Measurements from ENCODE around the gene SMIM43.

The SMIM43 gene

DNA sequence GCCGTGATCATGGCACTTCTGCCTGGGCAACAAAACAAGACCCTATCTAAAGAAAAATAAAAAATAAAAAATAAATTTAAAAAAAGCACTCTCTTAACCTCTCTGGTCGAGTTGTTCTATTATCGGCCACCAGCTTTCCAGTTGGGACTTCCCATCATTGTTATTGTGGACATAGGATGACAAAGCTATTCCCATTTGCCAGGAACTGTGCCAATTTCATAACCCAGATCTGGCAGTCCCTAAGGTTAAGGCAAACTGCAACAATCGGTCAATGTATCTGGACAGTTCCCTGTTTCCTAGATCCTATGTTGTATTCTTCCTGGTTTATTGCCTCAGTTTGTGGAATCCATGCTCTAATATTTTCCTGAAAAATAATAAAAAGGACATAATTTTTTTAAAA, 50.4 kb downstream of the SMIM43 start:
- TF ChIP-seq, protein P1, sequence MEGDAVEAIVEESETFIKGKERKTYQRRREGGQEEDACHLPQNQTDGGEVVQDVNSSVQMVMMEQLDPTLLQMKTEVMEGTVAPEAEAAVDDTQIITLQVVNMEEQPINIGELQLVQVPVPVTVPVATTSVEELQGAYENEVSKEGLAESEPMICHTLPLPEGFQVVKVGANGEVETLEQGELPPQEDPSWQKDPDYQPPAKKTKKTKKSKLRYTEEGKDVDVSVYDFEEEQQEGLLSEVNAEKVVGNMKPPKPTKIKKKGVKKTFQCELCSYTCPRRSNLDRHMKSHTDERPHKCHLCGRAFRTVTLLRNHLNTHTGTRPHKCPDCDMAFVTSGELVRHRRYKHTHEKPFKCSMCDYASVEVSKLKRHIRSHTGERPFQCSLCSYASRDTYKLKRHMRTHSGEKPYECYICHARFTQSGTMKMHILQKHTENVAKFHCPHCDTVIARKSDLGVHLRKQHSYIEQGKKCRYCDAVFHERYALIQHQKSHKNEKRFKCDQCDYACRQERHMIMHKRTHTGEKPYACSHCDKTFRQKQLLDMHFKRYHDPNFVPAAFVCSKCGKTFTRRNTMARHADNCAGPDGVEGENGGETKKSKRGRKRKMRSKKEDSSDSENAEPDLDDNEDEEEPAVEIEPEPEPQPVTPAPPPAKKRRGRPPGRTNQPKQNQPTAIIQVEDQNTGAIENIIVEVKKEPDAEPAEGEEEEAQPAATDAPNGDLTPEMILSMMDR (conservative IDR thresholded peaks at IDR 0.05; ENCODE audit: low read depth, low read length), result no peak
- DNase-seq (ENCODE audit: low read depth), result no peak
- H3K4me3 ChIP-seq (ENCODE audit: low read depth, low read length), result no peak overlapping the region

DNA sequence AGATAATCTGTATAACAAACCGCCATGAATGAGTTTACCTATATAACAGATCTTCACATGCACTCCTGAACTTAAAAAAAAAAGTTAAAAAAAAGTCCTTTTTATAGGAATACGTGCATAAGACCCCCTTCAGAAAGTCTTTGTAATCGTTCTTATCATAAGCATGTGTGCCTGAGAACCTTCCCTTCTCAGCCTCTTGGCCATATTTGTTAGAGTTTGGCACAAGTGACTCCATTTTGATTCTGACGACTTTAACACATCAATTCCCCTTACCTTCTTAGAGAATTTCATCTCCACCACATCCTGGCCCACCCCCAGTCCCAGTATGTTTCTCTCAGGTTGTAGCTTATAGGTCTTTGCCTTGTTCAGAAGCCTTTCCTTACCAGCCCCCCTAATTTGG, 52.2 kb downstream of the SMIM43 start:
- TF ChIP-seq, protein P1 (conservative IDR thresholded peaks at IDR 0.05; ENCODE audit: low read depth, low read length), result no peak
- no peak overlapping the region for H3K4me3 ChIP-seq (ENCODE audit: low read depth, low read length)
- no peak for DNase-seq (ENCODE audit: low read depth)

- no peak for DNase-seq (ENCODE audit: low read depth)
- TF ChIP-seq, protein P1 (conservative IDR thresholded peaks at IDR 0.05; ENCODE audit: low read depth, low read length), result no peak
- H3K4me3 ChIP-seq (ENCODE audit: low read depth, low read length), result peak overlapping the region; percentile 32
Observed at GRCh38 chr4:121712001-121712651, 52.8 kb downstream of the SMIM43 start.

- TF ChIP-seq, protein P1 (conservative IDR thresholded peaks at IDR 0.05; ENCODE audit: low read depth, low read length), result no peak
- peak; percentile 97 for DNase-seq (ENCODE audit: low read depth)
- H3K4me3 ChIP-seq (ENCODE audit: low read depth, low read length), result peak overlapping the region; percentile 32
Observed at GRCh38 chr4:121711263-121712000, 53.5 kb downstream of the SMIM43 start.

- DNase-seq (ENCODE audit: low read depth), result no peak
- TF ChIP-seq, protein P1 (conservative IDR thresholded peaks at IDR 0.05; ENCODE audit: low read depth, low read length), result no peak
- no peak overlapping the region for H3K4me3 ChIP-seq (ENCODE audit: low read depth, low read length)
Observed at GRCh38 chr4:121709766-121710405, 55.1 kb downstream of the SMIM43 start.

All from choroid plexus epithelial cell (primary cell).